Keratinocyte (primary cell): ENCODE results near the gene EHD3.

Experiments used
- EZH2 ChIP-seq: IDR thresholded peaks from one replicate; pipeline ENCODE4 v1.6.1; 2012; ENCODE audit warnings: inconsistent platforms, mild to moderate bottlenecking, low read length, moderate library complexity
- TF ChIP-seq, protein P1 (sequence below), 3 experiments: IDR thresholded peaks in 1 of 3; conservative IDR thresholded peaks in 1 of 3; optimal IDR thresholded peaks in 1 of 3; 2 replicates in 2 of 3; 3 replicates in 1 of 3; pipeline versions ENCODE3 to v1.5.1; 2011; ENCODE audit warnings: low read length in 3 of 3, mild to moderate bottlenecking in 3 of 3, moderate library complexity in 2 of 3, control low read depth in 1 of 3, inconsistent platforms in 1 of 3; ENCODE audit not compliant: insufficient read depth in 2 of 3; ENCODE audit errors: extremely low read depth in 1 of 3

DNA sequence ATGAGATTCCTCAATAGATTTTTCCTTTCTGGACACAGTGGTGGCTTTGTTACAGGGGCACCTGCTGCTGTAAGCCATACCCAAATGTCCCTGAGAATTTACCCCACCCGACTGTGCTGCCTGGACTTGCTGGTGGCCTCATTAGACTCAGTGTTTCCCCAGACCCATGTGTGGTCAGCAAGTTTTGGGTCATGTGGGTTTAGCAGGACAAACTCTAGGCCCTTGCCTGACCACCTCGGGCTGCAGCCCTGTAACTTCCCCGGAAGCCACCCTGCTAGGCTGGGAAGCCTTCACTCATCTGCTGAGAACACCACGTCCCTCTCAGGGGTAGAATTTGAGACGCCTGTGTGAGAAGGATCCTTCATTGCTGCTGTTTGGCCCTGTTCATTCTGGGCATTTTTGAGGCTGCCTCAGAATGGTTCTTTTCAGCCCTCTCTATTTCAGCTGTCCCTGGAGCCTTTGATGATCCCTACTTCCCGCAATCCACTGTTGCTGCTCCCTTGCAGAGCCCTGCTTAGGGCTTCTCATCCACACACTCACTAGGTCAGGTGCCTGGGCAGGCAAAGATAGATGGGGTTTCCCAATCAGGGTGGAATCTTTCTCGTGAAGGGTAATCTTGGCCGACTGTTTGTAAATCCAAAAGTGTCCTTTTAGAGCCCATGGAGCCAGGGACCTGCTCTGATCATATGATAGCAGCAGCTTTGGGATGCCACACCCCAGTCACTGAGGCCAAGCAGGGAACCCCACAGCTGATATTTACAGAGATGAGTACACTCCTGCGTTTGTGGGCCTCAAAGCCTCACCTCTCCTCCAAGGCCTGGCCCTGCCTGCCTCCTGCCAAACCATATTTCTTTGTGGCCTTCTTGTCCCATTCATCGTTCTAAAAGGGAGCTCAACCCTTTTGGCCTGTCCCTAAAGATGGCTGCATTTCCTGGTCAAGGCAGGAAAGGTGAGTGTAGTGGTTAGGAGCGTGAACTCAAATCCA lies 6.7 kb downstream of the EHD3 start:
- TF ChIP-seq, protein P1, sequence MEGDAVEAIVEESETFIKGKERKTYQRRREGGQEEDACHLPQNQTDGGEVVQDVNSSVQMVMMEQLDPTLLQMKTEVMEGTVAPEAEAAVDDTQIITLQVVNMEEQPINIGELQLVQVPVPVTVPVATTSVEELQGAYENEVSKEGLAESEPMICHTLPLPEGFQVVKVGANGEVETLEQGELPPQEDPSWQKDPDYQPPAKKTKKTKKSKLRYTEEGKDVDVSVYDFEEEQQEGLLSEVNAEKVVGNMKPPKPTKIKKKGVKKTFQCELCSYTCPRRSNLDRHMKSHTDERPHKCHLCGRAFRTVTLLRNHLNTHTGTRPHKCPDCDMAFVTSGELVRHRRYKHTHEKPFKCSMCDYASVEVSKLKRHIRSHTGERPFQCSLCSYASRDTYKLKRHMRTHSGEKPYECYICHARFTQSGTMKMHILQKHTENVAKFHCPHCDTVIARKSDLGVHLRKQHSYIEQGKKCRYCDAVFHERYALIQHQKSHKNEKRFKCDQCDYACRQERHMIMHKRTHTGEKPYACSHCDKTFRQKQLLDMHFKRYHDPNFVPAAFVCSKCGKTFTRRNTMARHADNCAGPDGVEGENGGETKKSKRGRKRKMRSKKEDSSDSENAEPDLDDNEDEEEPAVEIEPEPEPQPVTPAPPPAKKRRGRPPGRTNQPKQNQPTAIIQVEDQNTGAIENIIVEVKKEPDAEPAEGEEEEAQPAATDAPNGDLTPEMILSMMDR (optimal IDR thresholded peaks at IDR 0.05 in 1 of 3, IDR thresholded peaks at IDR 0.05 in 1 of 3, conservative IDR thresholded peaks at IDR 0.05 in 1 of 3; ENCODE audit: extremely low read depth in 1 of 3, insufficient read depth in 2 of 3, low read length in 3 of 3): no peak
- no peak for TF ChIP-seq EZH2
